Measurements from ENCODE around the gene SEMA4A.
A peak's percentile ranks its signal among the peaks of the same experiment; 100 is the strongest.
"Not testable (repeated sequence)": the region's sequence is repeated elsewhere in the genome, so short reads cannot be mapped to it uniquely, and the experiment has no call there.

SEMA4A gene

GRCh38 chr1:156198831-156199349, 45.5 kb downstream of the SEMA4A start:
- no peak for DNase-seq

GRCh38 chr1:156200044-156200443, 46.7 kb downstream of the SEMA4A start:
- no peak for DNase-seq

- no peak for DNase-seq
Observed at GRCh38 chr1:156203331-156203730, 49.9 kb downstream of the SEMA4A start.

GRCh38 chr1:156204686-156205085, 51.3 kb downstream of the SEMA4A start:
- DNase-seq: no peak

- no peak for DNase-seq
Observed at GRCh38 chr1:156211243-156211642, 57.9 kb downstream of the SEMA4A start.

- no peak for DNase-seq
Observed at GRCh38 chr1:156212130-156212529, 58.7 kb downstream of the SEMA4A start.

- peak; percentile 96 for DNase-seq
Observed at GRCh38 chr1:156212833-156213643, 59.7 kb downstream of the SEMA4A start, which contains the start of gene PMF1. TSS of gene PMF1 (plus strand) at chr1:156213007. CDS start at chr1:156213016, 9 bp downstream.

- no peak for DNase-seq
Observed at GRCh38 chr1:156213644-156213966, 60.2 kb downstream of the SEMA4A start.

- DNase-seq: no peak
Observed at GRCh38 chr1:156214024-156214748, 60.8 kb downstream of the SEMA4A start.

- DNase-seq: not testable (repeated sequence)
Observed at GRCh38 chr1:156216361-156217086, 63.1 kb downstream of the SEMA4A start.

- DNase-seq: no peak
Observed at GRCh38 chr1:156217871-156218270, 64.5 kb downstream of the SEMA4A start.

- DNase-seq: no peak
Observed at GRCh38 chr1:156220226-156220625, 66.8 kb downstream of the SEMA4A start.

GRCh38 chr1:156221986-156222692, 68.8 kb downstream of the SEMA4A start:
- no peak for DNase-seq

GRCh38 chr1:156225677-156226014, 72.3 kb downstream of the SEMA4A start:
- no peak for DNase-seq

- DNase-seq: no peak
Observed at GRCh38 chr1:156226116-156226538, 72.7 kb downstream of the SEMA4A start.

GRCh38 chr1:156226782-156227181, 73.4 kb downstream of the SEMA4A start:
- no peak for DNase-seq
